Stomach smooth muscle (tissue), 2 donors: ENCODE data around the gene NDRG4.
"Not testable (repeated sequence)": the region's sequence is repeated elsewhere in the genome, so short reads cannot be mapped to it uniquely, and the experiment has no call there.

Experiments
- H3K27ac ChIP-seq: one replicate; pipeline ENCODE4 v1.7.0; 2013; ENCODE audit warnings: mild to moderate bottlenecking, low read length, inconsistent platforms
- H3K27me3 ChIP-seq, 2 donors: one replicate each; pipeline ENCODE4 v1.7.0; 2013; ENCODE audit warnings: low read length in 2 of 2; ENCODE audit not compliant: insufficient read depth in 2 of 2, control insufficient read depth in 1 of 2
- H3K36me3 ChIP-seq, 2 donors: one replicate each; pipeline ENCODE4 v1.7.0; 2013; ENCODE audit warnings: low read length in 2 of 2; ENCODE audit not compliant: control insufficient read depth in 2 of 2, insufficient read depth in 2 of 2
- H3K4me1 ChIP-seq: one replicate; pipeline ENCODE4 v1.7.0; 2013; ENCODE audit warnings: low read length; ENCODE audit not compliant: control insufficient read depth, insufficient read depth
- H3K4me3 ChIP-seq, 2 donors: one replicate each; pipeline ENCODE4 v1.7.0; 2013; ENCODE audit warnings: low read length in 2 of 2
- H3K9ac ChIP-seq, 2 donors: one replicate each; pipeline ENCODE4 v1.7.0; 2013; ENCODE audit warnings: low read length in 2 of 2, mild to moderate bottlenecking in 1 of 2
- H3K9me3 ChIP-seq, 2 donors: one replicate each; pipeline ENCODE4 v1.7.0; 2013; ENCODE audit warnings: low read length in 2 of 2; ENCODE audit not compliant: control insufficient read depth in 2 of 2
- donor health status: healthy.
- donor health status: Pancreatic carcinoma.

The NDRG4 gene

GRCh38 chr16:58481931-58482330 is 18.0 kb upstream of the NDRG4 start:
- Histone ChIP-seq H3K4me3 (no peak overlapping the region), H3K36me3 (no peaks in the 10 kb centered on the region), H3K4me1 (peaks cover 3% of the 10 kb centered on the region), H3K9ac (no peak overlapping the region), H3K27me3 (peaks cover 0 to 3% of the 10 kb centered on the region in 2 donors), H3K9me3 (no peaks in the 10 kb centered on the region), H3K27ac (no peak overlapping the region)

- no peaks in the 10 kb centered on the region for H3K36me3 ChIP-seq
- peaks cover 0 to 5% of the 10 kb centered on the region in 2 donors for H3K27me3 ChIP-seq
- peaks cover 8% of the 10 kb centered on the region for H3K4me1 ChIP-seq
- H3K27ac ChIP-seq = no peak overlapping the region
- no peak overlapping the region for H3K9ac ChIP-seq
- H3K4me3 ChIP-seq = no peak overlapping the region
- H3K9me3 ChIP-seq = no peaks in the 10 kb centered on the region
Measured at GRCh38 chr16:58485184-58485887, 14.6 kb upstream of the NDRG4 start.

GRCh38 chr16:58487566-58488351 is 12.2 kb upstream of the NDRG4 start:
- Histone ChIP-seq H3K36me3 (no peaks in the 10 kb centered on the region), H3K4me3 (peak overlapping the region in 1 of 2 donors; percentile 58), H3K9me3 (no peaks in the 10 kb centered on the region), H3K4me1 (peaks cover 8% of the 10 kb centered on the region), H3K9ac (no peak overlapping the region), H3K27me3 (peaks cover 0 to 2% of the 10 kb centered on the region in 2 donors), H3K27ac (no peak overlapping the region)

GRCh38 chr16:58488531-58488930 is 11.4 kb upstream of the NDRG4 start:
- Histone ChIP-seq H3K9me3 (no peaks in the 10 kb centered on the region), H3K4me3 (no peak overlapping the region), H3K27ac (no peak overlapping the region), H3K9ac (no peak overlapping the region), H3K36me3 (no peaks in the 10 kb centered on the region), H3K27me3 (peaks cover 0 to 2% of the 10 kb centered on the region in 2 donors), H3K4me1 (peaks cover 8% of the 10 kb centered on the region)

GRCh38 chr16:58490065-58490464 is 9.9 kb upstream of the NDRG4 start:
- no peak overlapping the region for H3K9ac ChIP-seq
- H3K4me1 ChIP-seq = peaks cover 8% of the 10 kb centered on the region
- peaks cover 0 to 2% of the 10 kb centered on the region in 2 donors for H3K27me3 ChIP-seq
- no peak overlapping the region for H3K4me3 ChIP-seq
- no peaks in the 10 kb centered on the region for H3K36me3 ChIP-seq
- H3K27ac ChIP-seq = no peak overlapping the region
- no peaks in the 10 kb centered on the region for H3K9me3 ChIP-seq

GRCh38 chr16:58490539-58490938 is 9.4 kb upstream of the NDRG4 start:
- H3K36me3 ChIP-seq, H3K4me1 ChIP-seq, H3K27ac ChIP-seq, H3K9ac ChIP-seq, H3K4me3 ChIP-seq, H3K27me3 ChIP-seq, H3K9me3 ChIP-seq: not testable (repeated sequence)

GRCh38 chr16:58492066-58492465 is 7.9 kb upstream of the NDRG4 start:
- Histone ChIP-seq H3K4me1 (peaks cover 8% of the 10 kb centered on the region), H3K27ac (no peak overlapping the region), H3K9ac (no peak overlapping the region), H3K9me3 (no peaks in the 10 kb centered on the region), H3K36me3 (no peaks in the 10 kb centered on the region), H3K27me3 (peaks cover 0 to 2% of the 10 kb centered on the region in 2 donors), H3K4me3 (no peak overlapping the region)

- Histone ChIP-seq H3K4me1 (peaks cover 5% of the 10 kb centered on the region), H3K9ac (no peak overlapping the region), H3K27ac (no peak overlapping the region), H3K27me3 (peaks cover 0 to 2% of the 10 kb centered on the region in 2 donors), H3K4me3 (no peak overlapping the region), H3K9me3 (no peaks in the 10 kb centered on the region), H3K36me3 (no peaks in the 10 kb centered on the region)
Measured at GRCh38 chr16:58492735-58493134, 7.2 kb upstream of the NDRG4 start.

- Histone ChIP-seq H3K36me3 (no peaks in the 10 kb centered on the region), H3K27ac (no peak overlapping the region), H3K4me1 (peaks cover 4% of the 10 kb centered on the region), H3K9ac (no peak overlapping the region), H3K27me3 (no peaks in the 10 kb centered on the region), H3K4me3 (no peak overlapping the region), H3K9me3 (no peaks in the 10 kb centered on the region)
Measured at GRCh38 chr16:58493756-58494431, 6.0 kb upstream of the NDRG4 start.

- H3K36me3 ChIP-seq = no peaks in the 10 kb centered on the region
- no peak overlapping the region for H3K9ac ChIP-seq
- peaks cover 5% of the 10 kb centered on the region for H3K4me1 ChIP-seq
- peak overlapping the region; percentile 37 for H3K27ac ChIP-seq
- peaks cover 0 to 1% of the 10 kb centered on the region in 2 donors for H3K27me3 ChIP-seq
- H3K9me3 ChIP-seq = no peaks in the 10 kb centered on the region
- peak overlapping the region in 1 of 2 donors; percentile 22 for H3K4me3 ChIP-seq
Measured at GRCh38 chr16:58494981-58495520, 4.9 kb upstream of the NDRG4 start.
